Nephron progenitor cell (in vitro differentiated cells): ENCODE measurements around the gene NAA80.

Experiments used
- DNase-seq: peaks from one replicate; pipeline ENCODE4 v3.0.0; 2021
- H3K27ac Mint-ChIP-seq: 2 replicates; pipeline ENCODE4 v1.8.0; 2021; ENCODE audit warnings: mild to moderate bottlenecking, moderate library complexity, mixed read lengths
- H3K27me3 Mint-ChIP-seq: 2 replicates; pipeline ENCODE4 v1.8.0; 2021; ENCODE audit warnings: mild to moderate bottlenecking, low read depth, mixed read lengths; ENCODE audit not compliant: poor library complexity
- H3K36me3 Mint-ChIP-seq: 2 replicates; pipeline ENCODE4 v1.8.0; 2021; ENCODE audit warnings: low read depth, mixed read lengths
- H3K4me1 Mint-ChIP-seq: 2 replicates; pipeline ENCODE4 v1.8.0; 2021; ENCODE audit warnings: mixed read lengths
- H3K4me3 Mint-ChIP-seq: 2 replicates; pipeline ENCODE4 v1.8.0; 2021; ENCODE audit warnings: mild to moderate bottlenecking, moderate library complexity, mixed read lengths
- H3K9me3 Mint-ChIP-seq: 2 replicates; pipeline ENCODE4 v1.8.0; 2021; ENCODE audit warnings: mild to moderate bottlenecking, moderate library complexity, mixed read lengths
- CTCF ChIP-seq: fragments of 200-600 bp; sonication (generic); IDR thresholded peaks from 2 replicates; pipeline ENCODE4 v1.5.0; 2021; ENCODE audit warnings: antibody characterized with exemption

Gene NAA80

GRCh38 chr3:50331364-50331907 lies 32.2 kb upstream of the NAA80 start:
- DNase-seq: no peak
- TF ChIP-seq CTCF: no peak
- no peaks in the 10 kb centered on the region for H3K9me3 Mint-ChIP-seq
- peaks cover 7% of the 10 kb centered on the region for H3K36me3 Mint-ChIP-seq
- no peak overlapping the region for H3K27ac Mint-ChIP-seq
- peaks cover 45% of the 10 kb centered on the region for H3K4me1 Mint-ChIP-seq
- no peaks in the 10 kb centered on the region for H3K27me3 Mint-ChIP-seq
- H3K4me3 Mint-ChIP-seq: no peak overlapping the region

GRCh38 chr3:50330330-50330729 lies 31.1 kb upstream of the NAA80 start:
- H3K4me3 Mint-ChIP-seq: no peak overlapping the region
- H3K36me3 Mint-ChIP-seq: peaks cover 7% of the 10 kb centered on the region
- H3K9me3 Mint-ChIP-seq: no peaks in the 10 kb centered on the region
- TF ChIP-seq CTCF: no peak
- H3K27me3 Mint-ChIP-seq: no peaks in the 10 kb centered on the region
- peak overlapping the region; percentile 25 for H3K27ac Mint-ChIP-seq
- no peak for DNase-seq
- peaks cover 34% of the 10 kb centered on the region for H3K4me1 Mint-ChIP-seq

GRCh38 chr3:50327943-50328691 lies 28.9 kb upstream of the NAA80 start, which contains the start of gene TUSC2:
TUSC2 (minus strand) TSS chr3:50328223; CDS start chr3:50328099, 124 bp downstream.
- no peak for TF ChIP-seq CTCF
- peak; percentile 96 for DNase-seq
- no peaks in the 10 kb centered on the region for H3K9me3 Mint-ChIP-seq
- peaks cover 7% of the 10 kb centered on the region for H3K36me3 Mint-ChIP-seq
- peaks cover 5% of the 10 kb centered on the region for H3K27me3 Mint-ChIP-seq
- H3K4me3 Mint-ChIP-seq: peak within 1 kb of the TSS; percentile 94
- H3K27ac Mint-ChIP-seq: peak within 1 kb of the TSS; percentile 82
- H3K4me1 Mint-ChIP-seq: peaks cover 28% of the 10 kb centered on the region

GRCh38 chr3:50327129-50327528 lies 27.9 kb upstream of the NAA80 start:
- Mint-ChIP-seq H3K4me3 (peak overlapping the region; percentile 94), H3K27ac (no peak overlapping the region), H3K27me3 (peaks cover 6% of the 10 kb centered on the region)

GRCh38 chr3:50326182-50326541 lies 27.0 kb upstream of the NAA80 start:
- no peak for TF ChIP-seq CTCF
- Mint-ChIP-seq H3K36me3 (peaks cover 7% of the 10 kb centered on the region), H3K27me3 (peaks cover 6% of the 10 kb centered on the region), H3K4me1 (peaks cover 34% of the 10 kb centered on the region), H3K4me3 (peak overlapping the region; percentile 94), H3K9me3 (no peaks in the 10 kb centered on the region), H3K27ac (no peak overlapping the region)
- DNase-seq: no peak

More at GRCh38 chr3:50327129-50327528, 27.9 kb upstream of the NAA80 start:
- Mint-ChIP-seq H3K4me1 (peaks cover 34% of the 10 kb centered on the region), H3K9me3 (no peaks in the 10 kb centered on the region), H3K36me3 (peaks cover 7% of the 10 kb centered on the region)
- DNase-seq: no peak
- no peak for TF ChIP-seq CTCF
